HG03103 (cell line): ENCODE measurements around the gene CTH.
"Not testable (repeated sequence)": the region's sequence is repeated elsewhere in the genome, so short reads cannot be mapped to it uniquely, and the experiment has no call there.

Source experiments
- ATAC-seq: cut with Tn5 transposase; IDR thresholded peaks from one replicate; pipeline ENCODE4 v1.9.1; 2021; ENCODE audit warnings: low read depth; ENCODE audit not compliant: unreplicated experiment

Gene CTH

GRCh38 chr1:70410604-70411359 lies at the start of gene CTH:
CTH (plus strand) TSS chr1:70411268; CDS start chr1:70411416, 148 bp downstream.
- ATAC-seq, result peak; percentile 89

GRCh38 chr1:70361727-70362398 lies 49.2 kb upstream of the CTH start:
- no peak for ATAC-seq

- no peak for ATAC-seq
Observed at GRCh38 chr1:70364439-70364838, 46.6 kb upstream of the CTH start.

- not testable (repeated sequence) for ATAC-seq
Observed at GRCh38 chr1:70366425-70366952, 44.6 kb upstream of the CTH start.

GRCh38 chr1:70366997-70367396 lies 44.1 kb upstream of the CTH start:
- not testable (repeated sequence) for ATAC-seq

- not testable (repeated sequence) for ATAC-seq
Observed at GRCh38 chr1:70367397-70367796, 43.7 kb upstream of the CTH start.

GRCh38 chr1:70371586-70371985 lies 39.5 kb upstream of the CTH start:
- not testable (repeated sequence) for ATAC-seq

GRCh38 chr1:70372426-70372825 lies 38.6 kb upstream of the CTH start:
- no peak for ATAC-seq

GRCh38 chr1:70373580-70373979 lies 37.5 kb upstream of the CTH start:
- not testable (repeated sequence) for ATAC-seq

GRCh38 chr1:70376196-70376595 lies 34.9 kb upstream of the CTH start:
- ATAC-seq, result no peak

GRCh38 chr1:70382682-70383081 lies 28.4 kb upstream of the CTH start:
- peak; percentile 80 for ATAC-seq

- ATAC-seq, result no peak
Observed at GRCh38 chr1:70383483-70383882, 27.6 kb upstream of the CTH start.

GRCh38 chr1:70384542-70384941 lies 26.5 kb upstream of the CTH start:
- ATAC-seq, result no peak

- ATAC-seq, result no peak
Observed at GRCh38 chr1:70385477-70385876, 25.6 kb upstream of the CTH start.

GRCh38 chr1:70386121-70386520 lies 24.9 kb upstream of the CTH start:
- no peak for ATAC-seq

- no peak for ATAC-seq
Observed at GRCh38 chr1:70387507-70387906, 23.6 kb upstream of the CTH start.

- ATAC-seq, result no peak
Observed at GRCh38 chr1:70392626-70393025, 18.4 kb upstream of the CTH start.

- ATAC-seq, result no peak
Observed at GRCh38 chr1:70396607-70397006, 14.5 kb upstream of the CTH start.

GRCh38 chr1:70397013-70397412 lies 14.1 kb upstream of the CTH start:
- no peak for ATAC-seq

GRCh38 chr1:70400335-70400734 lies 10.7 kb upstream of the CTH start:
- no peak for ATAC-seq

- no peak for ATAC-seq
Observed at GRCh38 chr1:70401974-70402373, 9.1 kb upstream of the CTH start.

GRCh38 chr1:70403759-70404158 lies 7.3 kb upstream of the CTH start:
- no peak for ATAC-seq
